Keratinocyte (primary cell): ENCODE results near the gene SLC6A1. TPM values are rescaled to one million over a fixed set of nuclear protein-coding genes. Genes with fewer than 3 reads are reported as not detected.
A peak's percentile ranks its signal among the peaks of the same experiment; 100 is the strongest.

ENCODE experiments used
- DNase-seq: peaks from one replicate; pipeline ENCODE4 v3.0.0-alpha.2; 2011; ENCODE audit warnings: low read depth, missing footprints, low spot score
- FAIRE-seq: peaks from 2 replicates; lab custom pipeline; 2011; peaks lifted over from hg19 to GRCh38; lab: Jason Lieb, UNC
- H2AFZ ChIP-seq: 2 replicates; pipeline ENCODE4 v1.6.0; 2012; ENCODE audit warnings: low read length, control low read depth, inconsistent platforms; ENCODE audit not compliant: control insufficient read depth
- H3K27ac ChIP-seq: 2 replicates; pipeline ENCODE4 v1.5.1; 2011; ENCODE audit warnings: low read length; ENCODE audit not compliant: control insufficient read depth, insufficient read depth
- H3K27me3 ChIP-seq: 3 replicates; pipeline ENCODE4 v1.6.0; 2011; ENCODE audit warnings: low read length; ENCODE audit not compliant: control insufficient read depth, insufficient read depth; ENCODE audit errors: extremely low read depth
- H3K36me3 ChIP-seq, 2 experiments: 2 replicates in 1 of 2; 3 replicates in 1 of 2; pipeline ENCODE4 v1.5.1; 2011; ENCODE audit warnings: low read length in 2 of 2, mild to moderate bottlenecking in 1 of 2; ENCODE audit not compliant: control insufficient read depth in 2 of 2, insufficient read depth in 2 of 2; ENCODE audit errors: extremely low read depth in 1 of 2
- H3K4me1 ChIP-seq: 3 replicates; pipeline ENCODE4 v1.5.1; 2011; ENCODE audit warnings: low read length; ENCODE audit not compliant: control insufficient read depth, insufficient read depth; ENCODE audit errors: extremely low read depth
- H3K4me2 ChIP-seq: 3 replicates; pipeline ENCODE4 v1.6.0; 2011; ENCODE audit warnings: low read depth, low read length; ENCODE audit not compliant: control insufficient read depth, insufficient read depth; ENCODE audit errors: extremely low read depth
- H3K4me3 ChIP-seq, 3 experiments: fragments of 200-600 bp in 1 of 3; sonication (generic) in 1 of 3; 2 replicates in 2 of 3; 3 replicates in 1 of 3; pipeline ENCODE4 v1.5.1; 2011 to 2016; ENCODE audit warnings: low read length in 3 of 3, mild to moderate bottlenecking in 3 of 3, control low read depth in 2 of 3, inconsistent platforms in 1 of 3, low read depth in 1 of 3, mixed read lengths in 1 of 3, mixed run types in 1 of 3, moderate library complexity in 1 of 3; ENCODE audit not compliant: control insufficient read depth in 2 of 3, insufficient read depth in 2 of 3; ENCODE audit errors: extremely low read depth in 1 of 3
- H3K79me2 ChIP-seq: 2 replicates; pipeline ENCODE4 v1.6.0; 2012; ENCODE audit warnings: low read length; ENCODE audit not compliant: control insufficient read depth, insufficient read depth
- H3K9ac ChIP-seq: 3 replicates; pipeline ENCODE4 v1.6.0; 2011; ENCODE audit warnings: low read length; ENCODE audit not compliant: control insufficient read depth, insufficient read depth; ENCODE audit errors: extremely low read depth
- H3K9me1 ChIP-seq: 3 replicates; pipeline ENCODE4 v1.6.0; 2011; ENCODE audit warnings: low read length; ENCODE audit not compliant: control insufficient read depth, insufficient read depth; ENCODE audit errors: extremely low read depth
- H3K9me3 ChIP-seq: 2 replicates; pipeline ENCODE4 v1.5.1; 2012; ENCODE audit warnings: low read depth, low read length; ENCODE audit not compliant: control insufficient read depth
- H4K20me1 ChIP-seq: 3 replicates; pipeline ENCODE4 v1.6.0; 2011; ENCODE audit warnings: low read length; ENCODE audit not compliant: control insufficient read depth, insufficient read depth; ENCODE audit errors: extremely low read depth
- CTCF ChIP-seq, 3 experiments: IDR thresholded peaks in 1 of 3; conservative IDR thresholded peaks in 1 of 3; optimal IDR thresholded peaks in 1 of 3; 2 replicates in 2 of 3; 3 replicates in 1 of 3; pipeline versions ENCODE3 to v1.5.1; 2011; ENCODE audit warnings: low read length in 3 of 3, mild to moderate bottlenecking in 3 of 3, moderate library complexity in 2 of 3, control low read depth in 1 of 3, inconsistent platforms in 1 of 3; ENCODE audit not compliant: insufficient read depth in 2 of 3; ENCODE audit errors: extremely low read depth in 1 of 3
- EZH2 ChIP-seq: IDR thresholded peaks from one replicate; pipeline ENCODE4 v1.6.1; 2012; ENCODE audit warnings: inconsistent platforms, mild to moderate bottlenecking, low read length, moderate library complexity
- dilution Hi-C: fragments of 300-500 bp; cut with MboI; formaldehyde crosslinking; loops from one replicate; pipeline ENCODE4 v1.7.0; 2020; ENCODE audit warnings: low sequenced_read_pairs; ENCODE audit not compliant: extremely low pct_ligation_motif_present
- polyA plus RNA-seq, 5 experiments: library from polyadenylated mRNA; depleted of rRNA in 3 of 5; stranded (reverse) in 3 of 5; stranded (forward) in 1 of 5; unstranded in 1 of 5; fragments of >200 nt; gene quantifications; 1 replicate in 1 of 5; 2 replicates in 3 of 5; 3 replicates in 1 of 5; pipeline versions ENCODE4 v1.2.1 to v1.2.3, GENCODE V29; 2011 to 2012; ENCODE audit warnings: missing spikeins in 2 of 5, low read depth in 1 of 5, low replicate concordance in 1 of 5

Gene SLC6A1
- polyA plus RNA-seq, 1 donor (not counting 4 experiments of a cell fraction or from before 2014, with no cell fraction given): not detected

DNA sequence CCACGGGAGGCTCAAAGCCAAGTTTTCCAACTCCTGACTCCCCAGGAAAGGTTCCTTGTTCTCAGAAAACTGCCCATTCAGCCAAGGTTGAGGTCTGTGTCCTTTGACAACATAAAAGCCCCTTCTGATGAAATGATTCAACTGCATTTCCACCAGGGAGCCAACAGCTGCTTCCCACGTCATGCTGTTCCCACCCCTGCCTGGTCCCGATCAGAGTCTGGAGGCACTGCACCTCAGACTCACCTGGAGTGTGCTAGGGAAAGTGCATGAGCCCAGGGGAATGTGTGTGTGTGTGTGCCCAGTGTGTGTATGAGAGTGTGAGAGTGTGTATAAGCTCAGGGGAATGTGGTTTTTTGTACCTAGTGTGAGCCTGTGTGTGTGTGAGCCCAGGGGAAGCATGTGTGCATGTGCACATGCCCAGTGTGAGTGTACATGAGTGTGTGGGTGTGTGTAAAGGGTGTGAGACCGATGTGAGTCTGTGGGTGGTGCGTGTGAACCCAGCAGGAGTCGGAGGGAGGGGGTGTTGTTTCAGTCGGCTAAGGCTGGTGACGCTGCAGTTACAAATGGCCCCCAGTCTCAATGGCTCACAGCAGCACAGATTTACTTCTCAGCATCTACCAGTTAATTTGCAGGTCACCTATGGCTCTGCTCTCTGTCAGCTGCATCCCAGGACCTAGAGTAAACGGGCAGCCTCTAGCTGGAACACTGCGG lies 20.3 kb upstream of the SLC6A1 start:
- Histone ChIP-seq H3K9me3 (no peaks in the 10 kb centered on the region), H3K4me3 (no peak overlapping the region), H3K4me2 (no peak overlapping the region), H3K79me2 (no peaks in the 10 kb centered on the region), H3K4me1 (no peaks in the 10 kb centered on the region), H3K27me3 (peaks cover 64% of the 10 kb centered on the region), H3K36me3 (no peaks in the 10 kb centered on the region), H2AFZ (no peak overlapping the region), H3K9ac (no peak overlapping the region), H4K20me1 (no peaks in the 10 kb centered on the region), H3K27ac (no peak overlapping the region), H3K9me1 (no peaks in the 10 kb centered on the region)
- DNase-seq: no peak
- dilution Hi-C loops: no loop called here
- TF ChIP-seq EZH2 (no peak), CTCF (optimal IDR thresholded peaks at IDR 0.05 in 1 of 3, IDR thresholded peaks at IDR 0.05 in 1 of 3, conservative IDR thresholded peaks at IDR 0.05 in 1 of 3; ENCODE audit: extremely low read depth in 1 of 3, insufficient read depth in 2 of 3, low read length in 3 of 3) (no peak)
- FAIRE-seq: no peak

GRCh38 chr3:10973046-10973595 lies 19.4 kb upstream of the SLC6A1 start:
- H3K4me2 ChIP-seq: no peak overlapping the region
- no peak overlapping the region for H3K9ac ChIP-seq
- H3K9me3 ChIP-seq: no peaks in the 10 kb centered on the region
- peaks cover 65% of the 10 kb centered on the region for H3K27me3 ChIP-seq
- H3K4me1 ChIP-seq: no peaks in the 10 kb centered on the region
- H3K4me3 ChIP-seq: no peak overlapping the region
- no peaks in the 10 kb centered on the region for H3K36me3 ChIP-seq
- H2AFZ ChIP-seq: no peak overlapping the region
- dilution Hi-C loops: no loop called here
- no peak for TF ChIP-seq EZH2
- peak in 1 of 3 experiments; percentile 33 for TF ChIP-seq CTCF (optimal IDR thresholded peaks at IDR 0.05 in 1 of 3, IDR thresholded peaks at IDR 0.05 in 1 of 3, conservative IDR thresholded peaks at IDR 0.05 in 1 of 3; ENCODE audit: extremely low read depth in 1 of 3, insufficient read depth in 2 of 3, low read length in 3 of 3)
- no peak overlapping the region for H3K27ac ChIP-seq
- no peak for FAIRE-seq
- no peaks in the 10 kb centered on the region for H3K9me1 ChIP-seq
- no peaks in the 10 kb centered on the region for H4K20me1 ChIP-seq
- no peaks in the 10 kb centered on the region for H3K79me2 ChIP-seq
- no peak for DNase-seq
